Right lobe of liver (tissue), 4 donors: Measurements from ENCODE around the gene IGLL5.

Source experiments
- CTCF ChIP-seq, 4 donors: fragments of 200-600 bp in 3 of 4; fragments of 450-650 bp in 1 of 4; IDR thresholded peaks; one replicate each; pipeline versions ENCODE4 v1.5.1 to v1.8.0; 2016 to 2022; ENCODE audit warnings: antibody characterized with exemption in 4 of 4, mild to moderate bottlenecking in 2 of 4
- POLR2A ChIP-seq: fragments of 450-650 bp; IDR thresholded peaks from one replicate; pipeline ENCODE4 v1.6.1; 2017; ENCODE audit warnings: antibody characterized with exemption, mild to moderate bottlenecking
- donor health status: DM: no; HTN: no; CAD: no.
- donor health status: DM: no; HTN: no; CAD: no.
- donor health status: DM: no; HTN: yes; CAD: no.

- TF ChIP-seq CTCF (IDR thresholded peaks at IDR 0.05) (no peak), POLR2A (no peak)
Measured at GRCh38 chr22:22939588-22940368, 52.2 kb downstream of the IGLL5 start.
